MM.1S (cell line): ENCODE measurements around the gene CHN1.

Source experiments
- EZH2phosphoT487 ChIP-seq: fragments of 300-600 bp; sonication (generic); IDR thresholded peaks from 2 replicates; pipeline ENCODE4 v1.6.1; 2018; ENCODE audit warnings: antibody characterized with exemption, low read length
- TF ChIP-seq, protein P1 (sequence below): fragments of 300-600 bp; sonication (generic); IDR thresholded peaks from 2 replicates; pipeline ENCODE4 v1.5.1; 2016; ENCODE audit warnings: antibody characterized with exemption, low read length, mixed read lengths

DNA sequence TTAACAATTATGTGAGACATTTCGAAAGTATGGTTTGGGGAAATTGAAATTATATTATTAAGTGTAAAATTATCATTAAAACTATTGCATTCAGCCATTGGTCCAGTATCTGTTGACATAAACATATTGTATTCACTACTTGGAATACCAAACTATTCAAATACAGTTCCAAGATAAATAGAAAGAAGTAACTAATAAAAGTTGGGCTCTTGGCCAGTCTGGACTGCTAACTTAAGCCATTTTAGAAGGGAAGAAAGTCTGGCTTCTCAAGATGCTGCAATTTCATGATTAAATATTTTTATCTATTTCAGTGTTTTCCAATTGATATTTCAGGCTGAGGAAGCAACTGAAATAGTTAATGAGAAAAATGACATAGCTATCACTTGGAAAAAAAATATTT lies 131.1 kb downstream of the CHN1 start:
- TF ChIP-seq, protein P1, sequence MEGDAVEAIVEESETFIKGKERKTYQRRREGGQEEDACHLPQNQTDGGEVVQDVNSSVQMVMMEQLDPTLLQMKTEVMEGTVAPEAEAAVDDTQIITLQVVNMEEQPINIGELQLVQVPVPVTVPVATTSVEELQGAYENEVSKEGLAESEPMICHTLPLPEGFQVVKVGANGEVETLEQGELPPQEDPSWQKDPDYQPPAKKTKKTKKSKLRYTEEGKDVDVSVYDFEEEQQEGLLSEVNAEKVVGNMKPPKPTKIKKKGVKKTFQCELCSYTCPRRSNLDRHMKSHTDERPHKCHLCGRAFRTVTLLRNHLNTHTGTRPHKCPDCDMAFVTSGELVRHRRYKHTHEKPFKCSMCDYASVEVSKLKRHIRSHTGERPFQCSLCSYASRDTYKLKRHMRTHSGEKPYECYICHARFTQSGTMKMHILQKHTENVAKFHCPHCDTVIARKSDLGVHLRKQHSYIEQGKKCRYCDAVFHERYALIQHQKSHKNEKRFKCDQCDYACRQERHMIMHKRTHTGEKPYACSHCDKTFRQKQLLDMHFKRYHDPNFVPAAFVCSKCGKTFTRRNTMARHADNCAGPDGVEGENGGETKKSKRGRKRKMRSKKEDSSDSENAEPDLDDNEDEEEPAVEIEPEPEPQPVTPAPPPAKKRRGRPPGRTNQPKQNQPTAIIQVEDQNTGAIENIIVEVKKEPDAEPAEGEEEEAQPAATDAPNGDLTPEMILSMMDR, result no peak
- TF ChIP-seq EZH2phosphoT487, result no peak
